AG09309 (cell line): ENCODE data around the gene AKIRIN2.
A peak's percentile ranks its signal among the peaks of the same experiment; 100 is the strongest.
"Not testable (repeated sequence)": the region's sequence is repeated elsewhere in the genome, so short reads cannot be mapped to it uniquely, and the experiment has no call there.

ENCODE experiments used
- DNase-seq: peaks from one replicate; pipeline ENCODE4 v3.0.0-alpha.2; 2010; ENCODE audit warnings: low read depth
- H3K4me3 ChIP-seq: 2 replicates; pipeline ENCODE4 v1.5.1; 2011; ENCODE audit warnings: mild to moderate bottlenecking, low read depth, low read length, moderate library complexity; ENCODE audit not compliant: control insufficient read depth
- TF ChIP-seq, protein P1 (sequence below): IDR thresholded peaks from 2 replicates; pipeline ENCODE4 v1.5.1; 2011; ENCODE audit warnings: mild to moderate bottlenecking, low read depth, low read length, inconsistent platforms; ENCODE audit not compliant: insufficient read depth, control insufficient read depth; ENCODE audit errors: missing control alignments

AKIRIN2 gene

GRCh38 chr6:87697581-87698546 lies 4.2 kb downstream of the AKIRIN2 start:
- peak; percentile 85 for DNase-seq
- TF ChIP-seq, protein P1, sequence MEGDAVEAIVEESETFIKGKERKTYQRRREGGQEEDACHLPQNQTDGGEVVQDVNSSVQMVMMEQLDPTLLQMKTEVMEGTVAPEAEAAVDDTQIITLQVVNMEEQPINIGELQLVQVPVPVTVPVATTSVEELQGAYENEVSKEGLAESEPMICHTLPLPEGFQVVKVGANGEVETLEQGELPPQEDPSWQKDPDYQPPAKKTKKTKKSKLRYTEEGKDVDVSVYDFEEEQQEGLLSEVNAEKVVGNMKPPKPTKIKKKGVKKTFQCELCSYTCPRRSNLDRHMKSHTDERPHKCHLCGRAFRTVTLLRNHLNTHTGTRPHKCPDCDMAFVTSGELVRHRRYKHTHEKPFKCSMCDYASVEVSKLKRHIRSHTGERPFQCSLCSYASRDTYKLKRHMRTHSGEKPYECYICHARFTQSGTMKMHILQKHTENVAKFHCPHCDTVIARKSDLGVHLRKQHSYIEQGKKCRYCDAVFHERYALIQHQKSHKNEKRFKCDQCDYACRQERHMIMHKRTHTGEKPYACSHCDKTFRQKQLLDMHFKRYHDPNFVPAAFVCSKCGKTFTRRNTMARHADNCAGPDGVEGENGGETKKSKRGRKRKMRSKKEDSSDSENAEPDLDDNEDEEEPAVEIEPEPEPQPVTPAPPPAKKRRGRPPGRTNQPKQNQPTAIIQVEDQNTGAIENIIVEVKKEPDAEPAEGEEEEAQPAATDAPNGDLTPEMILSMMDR: no peak
- H3K4me3 ChIP-seq: peak overlapping the region; percentile 61

- H3K4me3 ChIP-seq, DNase-seq: not testable (repeated sequence)
Measured at GRCh38 chr6:87696817-87697216, 5.2 kb downstream of the AKIRIN2 start.

GRCh38 chr6:87692086-87692485 lies 9.9 kb downstream of the AKIRIN2 start:
- TF ChIP-seq, protein P1: no peak
- H3K4me3 ChIP-seq: no peak overlapping the region
- no peak for DNase-seq

GRCh38 chr6:87690441-87690840 lies 11.6 kb downstream of the AKIRIN2 start:
- TF ChIP-seq, protein P1: no peak
- H3K4me3 ChIP-seq: no peak overlapping the region
- no peak for DNase-seq

DNA sequence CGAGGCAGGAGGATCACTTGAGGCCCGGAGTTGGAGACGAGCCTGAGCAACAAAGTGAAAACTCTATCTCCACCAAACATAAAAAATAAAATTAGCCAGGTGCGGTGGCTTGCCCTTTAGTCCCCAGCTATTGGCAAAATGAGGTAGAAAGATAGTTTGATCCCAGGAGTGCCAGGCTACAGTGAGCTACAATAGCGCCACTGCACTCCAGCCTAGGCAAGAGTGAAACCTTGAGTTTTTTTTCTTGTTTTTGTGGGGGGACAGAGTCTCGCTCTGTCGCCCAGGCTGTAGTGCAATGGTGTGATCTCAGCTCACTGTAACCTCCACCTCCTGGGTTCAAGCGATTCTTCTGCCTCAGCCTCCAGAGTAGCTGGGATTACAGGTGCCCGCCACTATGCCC lies 14.1 kb downstream of the AKIRIN2 start:
- H3K4me3 ChIP-seq, DNase-seq: not testable (repeated sequence)

DNA sequence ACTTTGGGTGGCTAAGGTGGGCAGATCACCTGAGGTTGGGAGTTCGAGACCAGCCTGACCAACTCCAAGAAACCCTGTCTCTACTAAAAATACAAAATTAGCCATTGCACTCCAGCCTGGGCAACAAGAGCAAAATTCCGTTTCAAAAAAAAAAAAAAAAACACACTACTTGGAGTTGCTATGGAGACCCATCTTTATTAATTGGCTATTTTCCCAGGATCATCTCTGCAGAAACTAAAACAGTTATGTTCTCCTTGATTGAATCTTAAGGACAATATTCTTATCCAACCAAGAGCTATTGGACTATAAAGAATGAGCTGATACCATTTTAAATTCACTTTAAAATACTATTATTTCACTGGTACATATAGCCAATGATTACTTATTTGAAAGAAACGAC lies 14.7 kb downstream of the AKIRIN2 start:
- H3K4me3 ChIP-seq: no peak overlapping the region
- TF ChIP-seq, protein P1: no peak
- no peak for DNase-seq

GRCh38 chr6:87686636-87687205 lies 15.3 kb downstream of the AKIRIN2 start:
- not testable (repeated sequence) for DNase-seq, H3K4me3 ChIP-seq

- DNase-seq: no peak
- TF ChIP-seq, protein P1: no peak
- H3K4me3 ChIP-seq: no peak overlapping the region
Measured at GRCh38 chr6:87684895-87685654, 17.0 kb downstream of the AKIRIN2 start.
